MV-4-11 (cell line): ENCODE data around the gene CCT6A.
A peak's percentile ranks its signal among the peaks of the same experiment; 100 is the strongest.
"Not testable (repeated sequence)": the region's sequence is repeated elsewhere in the genome, so short reads cannot be mapped to it uniquely, and the experiment has no call there.

Experiments used
- DNase-seq: peaks from one replicate; lab custom pipeline; 2025; lab: John Stamatoyannopoulos, UW

Gene CCT6A, protein sequence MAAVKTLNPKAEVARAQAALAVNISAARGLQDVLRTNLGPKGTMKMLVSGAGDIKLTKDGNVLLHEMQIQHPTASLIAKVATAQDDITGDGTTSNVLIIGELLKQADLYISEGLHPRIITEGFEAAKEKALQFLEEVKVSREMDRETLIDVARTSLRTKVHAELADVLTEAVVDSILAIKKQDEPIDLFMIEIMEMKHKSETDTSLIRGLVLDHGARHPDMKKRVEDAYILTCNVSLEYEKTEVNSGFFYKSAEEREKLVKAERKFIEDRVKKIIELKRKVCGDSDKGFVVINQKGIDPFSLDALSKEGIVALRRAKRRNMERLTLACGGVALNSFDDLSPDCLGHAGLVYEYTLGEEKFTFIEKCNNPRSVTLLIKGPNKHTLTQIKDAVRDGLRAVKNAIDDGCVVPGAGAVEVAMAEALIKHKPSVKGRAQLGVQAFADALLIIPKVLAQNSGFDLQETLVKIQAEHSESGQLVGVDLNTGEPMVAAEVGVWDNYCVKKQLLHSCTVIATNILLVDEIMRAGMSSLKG

DNA sequence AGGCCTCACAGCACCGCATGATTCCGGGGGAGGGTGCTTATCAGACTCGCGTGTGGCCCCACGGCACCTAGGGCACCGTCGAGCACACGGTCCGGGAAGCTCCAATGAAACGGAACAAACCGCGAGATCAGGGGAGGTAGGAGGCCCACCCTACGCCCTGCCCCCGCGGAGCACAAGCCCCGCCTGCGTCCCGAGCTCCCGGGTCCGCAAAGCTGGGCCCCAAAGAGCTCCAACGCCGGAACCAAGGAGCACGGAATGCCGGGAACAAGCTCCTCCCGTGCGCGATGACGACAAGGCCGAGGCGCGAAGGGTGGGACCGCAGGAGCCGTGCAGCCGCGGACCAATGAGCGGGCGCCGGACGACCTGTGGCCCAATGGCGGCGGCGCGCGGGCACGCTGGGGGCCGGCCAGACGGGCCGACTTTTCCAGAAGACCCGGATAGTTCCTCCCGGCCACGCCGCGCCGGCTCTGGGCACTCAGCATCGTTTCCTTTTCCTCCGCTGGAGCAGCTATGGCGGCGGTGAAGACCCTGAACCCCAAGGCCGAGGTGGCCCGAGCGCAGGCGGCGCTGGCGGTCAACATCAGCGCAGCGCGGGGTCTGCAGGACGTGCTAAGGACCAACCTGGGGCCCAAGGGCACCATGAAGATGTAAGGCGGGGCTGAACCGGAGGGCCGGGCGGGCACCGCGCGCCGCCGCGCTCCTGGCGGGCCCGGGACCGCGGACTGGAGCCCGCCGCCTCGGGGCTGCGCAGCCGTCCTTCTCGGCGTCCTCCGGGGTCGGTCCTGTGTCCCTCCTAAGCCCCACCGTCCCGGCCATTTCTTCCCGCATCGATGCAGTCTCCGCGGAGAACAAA is at the start of gene CCT6A, which contains the start of gene PSPH:
Gene CCT6A, plus strand, starts transcription at position 427 of the 853 bp plus-strand sequence. Its CDS starts 84 bp downstream, at position 511.
Gene PSPH, minus strand, starts transcription at position 106 of the 853 bp plus-strand sequence. CDS start 30,232 bp downstream, outside the sequence.
- peak; percentile 94 for DNase-seq

DNA sequence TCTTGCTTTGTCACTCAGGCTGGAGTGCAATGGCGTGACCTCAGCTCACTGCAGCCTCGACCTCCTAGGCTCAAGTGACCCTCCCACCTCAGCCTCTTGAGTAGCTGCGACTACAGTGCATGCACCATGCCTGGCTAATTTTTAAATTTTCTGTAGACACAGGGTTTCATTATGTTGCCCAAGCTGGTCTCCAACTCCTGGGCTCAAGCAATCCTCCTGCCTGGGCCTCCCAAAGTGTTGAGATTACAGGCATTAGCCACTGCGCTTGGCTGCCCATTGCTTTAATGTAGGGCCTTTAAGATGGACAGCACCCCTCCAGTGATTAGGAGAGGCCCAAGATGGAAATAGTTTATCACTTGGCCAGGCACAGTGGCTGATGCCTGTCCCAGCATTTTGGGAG is 47.8 kb upstream of the CCT6A start:
- no peak for DNase-seq

DNA sequence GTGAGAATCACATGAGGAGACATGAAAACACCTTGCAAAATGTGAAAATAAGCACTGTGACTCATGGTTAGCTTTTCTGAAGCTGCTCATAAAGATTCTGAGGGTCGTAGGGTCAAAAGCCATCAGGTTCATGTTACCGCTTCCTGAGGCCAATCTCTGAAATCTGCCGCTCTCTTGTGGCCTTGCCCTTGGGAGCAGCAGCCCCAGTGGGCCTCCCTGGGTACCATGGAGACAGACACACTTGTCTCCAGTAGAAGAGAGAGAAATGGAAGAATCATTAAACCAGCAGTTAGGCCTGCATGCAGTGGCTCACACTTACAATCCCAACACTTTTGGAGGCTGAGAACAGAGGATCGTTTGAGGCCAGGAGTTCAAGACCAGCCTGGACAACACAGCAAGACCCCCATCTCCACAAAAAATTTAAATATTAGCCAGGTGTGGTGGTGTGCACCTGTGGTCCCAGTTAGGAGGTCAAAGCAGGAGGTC is 44.4 kb upstream of the CCT6A start:
- DNase-seq, result peak; percentile 38

DNA sequence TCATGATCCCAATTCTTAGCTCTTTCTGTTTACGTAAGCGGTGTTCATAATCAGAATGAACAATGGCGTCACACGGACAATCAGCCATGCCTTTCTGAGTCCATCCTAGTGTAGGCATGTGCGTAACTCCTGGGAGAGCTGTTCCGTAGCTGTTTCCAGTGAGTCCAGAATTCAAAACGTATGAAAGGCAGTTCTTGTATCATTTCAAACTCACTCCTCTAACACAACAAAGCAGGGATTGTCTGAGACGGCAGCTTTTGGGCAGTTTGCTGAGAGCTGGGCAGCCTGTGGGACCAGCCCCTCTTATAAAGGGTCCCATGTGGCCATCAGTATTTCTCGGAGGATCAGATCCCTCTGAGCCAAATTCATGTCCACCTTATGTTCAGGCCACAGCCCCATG is 43.7 kb upstream of the CCT6A start:
- no peak for DNase-seq

DNA sequence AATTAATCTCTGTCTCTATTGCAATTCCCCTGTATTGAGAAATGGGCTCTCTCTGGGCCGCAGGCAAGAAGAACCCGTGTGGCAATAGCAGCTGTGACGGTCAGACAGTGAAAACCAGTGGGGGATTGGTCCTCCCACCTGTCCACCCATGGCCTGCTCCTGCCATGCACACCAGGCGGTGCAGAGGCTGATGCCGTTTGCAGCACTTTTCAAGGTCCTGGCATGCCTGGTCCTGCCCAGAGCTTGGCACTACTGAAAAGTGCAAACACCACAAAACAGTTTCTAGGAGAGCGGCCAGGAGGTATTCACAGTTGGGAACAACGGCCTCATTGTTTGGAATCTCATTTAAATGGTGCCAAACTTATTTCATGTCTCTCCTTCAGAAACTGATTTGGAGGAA is 41.9 kb upstream of the CCT6A start:
- DNase-seq, result no peak

DNA sequence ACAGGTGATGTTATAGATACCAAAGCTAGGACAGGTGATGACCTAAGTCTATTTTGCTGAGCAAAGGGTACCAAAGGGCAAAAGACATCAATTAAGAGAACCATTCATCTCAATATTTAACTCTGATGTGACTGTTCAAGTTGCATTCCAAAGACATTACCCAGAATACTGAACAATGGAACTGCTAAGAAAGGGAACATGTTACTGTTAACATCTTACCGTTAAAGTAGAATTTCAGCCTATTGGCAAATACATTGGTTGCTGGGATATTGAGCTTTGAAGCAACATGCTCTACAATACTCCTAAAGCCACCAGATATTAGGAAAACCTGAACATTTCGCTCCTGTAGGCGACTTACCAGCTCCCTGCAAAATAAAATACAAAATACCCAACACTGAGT is 34.5 kb upstream of the CCT6A start:
- DNase-seq, result not testable (repeated sequence)

DNA sequence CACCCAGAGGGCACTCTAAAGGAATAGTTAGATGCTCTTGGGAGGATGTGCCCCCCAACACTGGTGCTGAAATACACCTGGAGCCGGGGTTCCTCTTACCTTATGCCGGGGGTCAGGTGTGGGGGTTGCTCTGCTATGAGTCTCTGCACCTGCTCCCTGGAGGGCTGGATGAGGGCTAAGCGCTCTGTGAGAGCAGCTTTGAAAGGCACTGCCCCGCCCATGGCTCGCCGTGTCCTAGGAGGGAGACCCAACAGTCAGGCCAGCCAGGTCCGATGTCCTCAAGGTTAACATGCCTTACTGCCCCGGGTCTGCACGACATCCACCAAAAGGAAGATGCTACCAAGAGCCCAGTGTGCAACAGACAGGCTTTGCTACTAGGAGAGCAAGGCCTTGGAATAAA is 32.1 kb upstream of the CCT6A start:
- DNase-seq, result no peak

DNA sequence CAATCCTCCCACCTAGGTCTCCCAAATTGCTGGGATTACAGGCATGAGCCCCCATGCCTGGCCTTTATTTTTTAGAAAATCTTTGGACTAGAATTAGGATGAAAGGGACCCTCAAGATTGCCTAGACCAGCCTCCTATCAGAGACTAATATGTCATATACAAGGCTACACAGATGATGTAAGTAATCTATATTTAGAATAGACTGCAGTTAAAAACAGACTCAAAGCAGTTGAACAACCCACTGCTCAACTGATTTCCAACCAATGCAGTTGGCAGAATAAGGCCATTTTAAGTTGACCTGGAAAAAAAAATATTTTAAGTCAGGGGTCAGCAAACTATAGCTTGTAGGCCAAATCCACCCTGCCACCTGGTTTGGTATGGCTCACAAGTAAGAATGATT is 28.1 kb upstream of the CCT6A start:
- peak; percentile 54 for DNase-seq

DNA sequence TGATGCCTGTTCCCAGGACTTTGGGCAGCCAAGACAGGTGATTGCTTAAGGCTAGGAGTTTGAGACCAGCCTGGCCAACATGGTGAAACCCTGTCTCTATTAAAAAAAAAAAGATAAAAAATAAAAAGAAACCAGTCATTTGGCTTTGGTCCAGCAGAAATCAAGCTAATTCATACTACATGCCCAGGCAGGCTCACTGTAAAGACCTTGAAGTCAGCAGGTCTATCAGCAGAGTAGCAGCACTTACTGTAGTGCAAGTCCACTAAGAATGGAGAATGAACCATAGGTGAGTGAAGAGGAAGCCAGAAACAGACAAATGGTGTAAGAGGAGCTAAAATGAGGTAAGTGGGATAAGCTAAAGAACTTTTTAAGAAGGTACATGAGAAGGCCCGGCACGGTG is 25.0 kb upstream of the CCT6A start:
- DNase-seq, result no peak

DNA sequence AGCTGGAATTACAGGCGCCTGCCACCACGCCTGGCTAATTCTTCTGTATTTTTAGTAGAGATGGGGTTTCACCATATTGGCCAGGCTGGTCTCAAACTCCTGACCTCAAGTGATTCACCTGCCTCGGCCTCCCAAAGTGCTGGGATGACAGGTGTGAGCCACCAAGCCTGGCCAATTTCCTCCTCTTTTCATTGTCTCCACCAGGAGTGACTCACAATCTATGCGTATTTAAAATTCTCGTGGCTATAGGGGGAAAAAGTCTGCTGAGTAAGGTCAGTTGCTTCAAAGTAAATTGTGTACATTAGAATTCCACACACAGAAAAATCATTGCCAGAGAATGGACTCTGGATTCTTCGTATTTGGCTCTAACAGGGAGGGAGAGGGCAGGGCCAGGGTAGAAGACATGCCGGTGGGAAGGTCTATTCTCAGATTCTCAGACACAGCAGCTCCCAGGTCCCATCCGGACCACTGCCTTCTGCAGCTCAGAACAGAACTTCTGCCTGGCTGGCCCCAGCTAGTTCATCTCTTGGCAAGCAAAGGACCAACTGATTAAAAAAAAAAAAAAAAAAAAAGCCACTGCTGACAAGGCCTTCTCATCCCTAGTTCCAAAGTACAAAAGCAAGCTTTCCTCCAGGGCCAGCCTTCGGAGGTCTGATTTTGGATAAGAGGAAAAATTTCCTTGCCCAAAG is 22.5 kb upstream of the CCT6A start:
- DNase-seq, result no peak

DNA sequence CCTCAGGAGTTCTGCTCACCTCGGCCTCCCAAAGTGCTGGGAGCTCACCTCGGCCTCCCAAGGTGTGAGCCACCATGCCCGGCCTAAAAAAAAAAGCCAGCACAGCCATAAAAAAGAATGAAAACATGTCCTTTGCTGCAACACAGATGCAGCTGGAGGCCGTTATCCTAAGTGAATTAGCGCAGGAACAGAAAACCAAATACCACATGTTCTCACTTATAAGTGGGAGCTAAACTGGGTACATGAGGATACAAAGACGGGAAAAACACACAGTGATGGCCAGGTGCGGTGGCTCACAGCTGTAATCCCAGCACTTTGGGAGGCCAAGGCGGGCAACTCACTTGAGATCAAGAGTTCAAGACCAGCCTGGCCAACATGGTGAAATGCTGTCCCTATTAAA is 21.2 kb upstream of the CCT6A start:
- DNase-seq, result no peak

DNA sequence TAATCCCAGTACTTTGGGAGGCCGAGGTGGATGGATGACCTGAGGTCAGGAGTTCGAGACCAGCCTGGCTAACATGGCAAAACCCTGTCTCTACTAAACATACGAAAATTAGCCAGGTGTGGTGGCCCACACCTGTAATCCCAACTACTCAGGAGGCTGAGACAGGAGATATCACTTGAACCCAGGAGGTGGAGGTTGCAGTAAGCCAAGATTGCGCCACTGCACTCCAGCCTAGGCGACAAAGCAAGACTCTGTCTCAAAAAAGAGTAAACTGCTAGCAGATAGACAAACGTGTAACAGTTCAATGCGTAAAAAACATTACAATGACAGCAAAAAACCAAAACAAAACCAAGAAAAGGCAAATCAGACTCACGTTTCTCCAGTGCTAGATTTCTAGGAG is 20.0 kb upstream of the CCT6A start:
- DNase-seq, result not testable (repeated sequence)

DNA sequence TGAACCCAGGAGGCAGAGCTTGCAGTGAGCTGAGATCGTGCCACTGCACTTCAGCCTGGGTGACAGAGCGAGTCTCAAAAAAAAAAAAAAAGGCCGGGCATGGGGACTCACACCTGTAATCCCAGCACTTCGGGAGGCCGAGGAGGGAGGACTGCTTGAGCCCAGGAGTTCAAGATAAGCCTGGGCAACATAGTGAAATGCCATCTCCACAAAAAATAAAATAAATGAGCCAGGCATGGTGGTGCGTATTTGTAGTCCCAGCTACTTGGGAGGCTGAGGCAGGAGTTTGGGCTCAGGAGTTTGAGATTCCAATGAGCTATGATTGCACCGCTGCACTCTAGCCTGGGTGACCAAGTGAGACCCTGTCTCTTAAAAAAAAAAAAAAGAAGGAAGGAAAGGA is 19.0 kb upstream of the CCT6A start:
- DNase-seq, result not testable (repeated sequence)

DNA sequence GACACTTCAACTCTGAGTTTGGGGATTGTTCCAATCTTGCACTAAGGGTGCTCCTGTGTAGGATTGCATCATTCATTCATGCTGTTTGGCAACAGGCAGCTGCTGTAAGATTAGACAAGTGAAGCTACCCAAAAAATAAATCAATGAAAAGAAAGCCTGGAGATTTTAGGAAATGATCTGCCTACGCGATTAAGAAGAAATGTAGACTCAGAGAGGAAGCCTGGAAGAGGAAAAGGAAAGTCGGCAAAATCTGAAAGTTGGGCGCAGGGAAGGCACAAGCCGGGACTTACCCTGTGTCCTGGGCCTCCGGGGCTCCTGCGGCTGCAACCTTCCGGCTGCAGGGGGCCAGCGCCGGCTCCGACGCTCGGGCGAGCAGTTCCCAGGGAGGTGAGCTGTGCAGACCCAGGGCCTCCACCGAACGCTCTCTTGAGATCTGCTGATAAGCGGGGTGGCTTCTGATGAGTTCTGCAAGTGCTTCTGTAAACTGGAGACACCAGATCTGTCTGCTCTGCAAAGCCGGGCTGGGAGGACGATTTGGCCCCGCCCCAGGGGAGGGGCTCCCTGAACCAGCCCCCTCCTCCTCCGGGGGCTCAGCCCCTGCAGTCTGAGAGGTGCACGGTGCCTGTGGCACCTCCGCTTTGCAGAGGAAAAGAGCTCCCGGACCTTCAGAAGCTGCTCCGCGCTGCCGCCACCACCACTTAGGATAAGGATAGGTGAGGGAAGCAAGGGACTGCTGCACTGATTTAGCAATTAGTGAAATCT is 17.7 kb upstream of the CCT6A start:
- DNase-seq, result peak; percentile 71

DNA sequence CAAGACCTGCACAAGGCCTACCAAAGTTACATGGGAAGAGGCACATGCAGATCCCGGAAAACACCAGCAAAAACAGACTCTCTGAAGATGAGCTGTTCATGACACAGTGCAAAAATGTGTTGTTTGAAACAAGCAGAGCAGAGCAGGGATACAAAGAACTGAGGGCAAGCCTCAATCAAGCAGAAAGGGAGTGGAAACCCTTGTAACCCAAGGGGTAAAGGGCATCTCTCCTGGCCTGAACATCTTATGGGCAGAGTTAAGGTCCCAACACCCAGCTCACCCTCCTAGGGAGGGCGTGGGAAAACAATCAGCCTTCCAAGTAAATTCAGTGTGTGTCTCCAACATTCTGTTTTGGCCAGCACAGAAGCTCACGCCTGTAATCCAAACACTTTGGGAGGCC is 10.8 kb upstream of the CCT6A start:
- DNase-seq, result no peak

DNA sequence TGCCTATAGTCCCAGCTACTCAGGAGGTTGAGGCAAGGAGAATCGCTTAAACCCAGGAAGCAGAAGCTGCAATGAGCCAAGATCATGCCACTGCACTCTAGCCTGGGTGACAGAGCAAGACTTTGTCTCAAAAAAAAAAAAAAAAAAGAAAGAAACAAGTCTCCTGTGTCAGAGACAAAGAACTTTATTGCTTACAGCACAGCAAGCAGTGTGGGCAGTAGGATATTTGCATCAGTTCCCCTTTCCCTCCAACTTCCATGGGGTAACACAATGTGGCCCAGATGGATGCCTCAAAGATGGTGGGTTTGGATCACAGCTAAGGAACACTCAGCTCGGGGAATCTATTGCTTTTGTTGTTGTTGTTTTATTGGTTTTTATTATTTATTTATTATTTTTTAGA is 5.8 kb upstream of the CCT6A start:
- peak; percentile 49 for DNase-seq

DNA sequence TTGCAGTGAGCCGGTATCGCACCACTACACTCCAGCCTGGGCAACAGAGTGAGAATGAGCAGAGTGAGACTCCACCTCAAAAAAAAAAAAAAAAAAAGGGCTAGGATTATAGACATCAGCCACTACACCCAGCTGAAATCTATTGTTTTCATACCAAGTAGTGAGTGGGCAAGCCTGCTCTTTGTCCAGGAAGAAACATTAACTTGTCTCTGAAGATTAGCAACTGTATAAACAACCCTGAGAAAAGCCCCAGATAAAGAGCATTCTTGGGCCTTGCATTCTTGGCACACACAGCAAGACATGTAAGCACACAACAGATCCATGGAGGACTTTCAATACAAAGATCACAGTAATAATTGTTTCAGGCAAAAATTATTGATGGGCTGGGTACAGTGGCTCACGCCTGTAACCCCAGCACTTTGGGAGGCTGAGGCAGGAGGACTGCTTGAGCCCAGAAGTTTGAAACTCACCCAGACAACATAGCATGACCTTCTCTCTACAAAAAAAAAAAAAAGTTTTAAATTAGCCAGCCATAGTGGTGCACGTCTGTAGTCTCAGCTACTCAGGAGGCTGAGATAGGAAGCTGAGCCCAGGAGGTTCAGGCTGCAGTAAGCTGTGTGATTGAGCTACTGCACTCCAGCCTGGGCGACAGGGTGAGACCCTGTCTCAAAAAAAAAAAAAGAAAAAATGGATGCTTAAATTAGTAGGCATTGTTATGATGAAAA is 4.7 kb upstream of the CCT6A start:
- no peak for DNase-seq

DNA sequence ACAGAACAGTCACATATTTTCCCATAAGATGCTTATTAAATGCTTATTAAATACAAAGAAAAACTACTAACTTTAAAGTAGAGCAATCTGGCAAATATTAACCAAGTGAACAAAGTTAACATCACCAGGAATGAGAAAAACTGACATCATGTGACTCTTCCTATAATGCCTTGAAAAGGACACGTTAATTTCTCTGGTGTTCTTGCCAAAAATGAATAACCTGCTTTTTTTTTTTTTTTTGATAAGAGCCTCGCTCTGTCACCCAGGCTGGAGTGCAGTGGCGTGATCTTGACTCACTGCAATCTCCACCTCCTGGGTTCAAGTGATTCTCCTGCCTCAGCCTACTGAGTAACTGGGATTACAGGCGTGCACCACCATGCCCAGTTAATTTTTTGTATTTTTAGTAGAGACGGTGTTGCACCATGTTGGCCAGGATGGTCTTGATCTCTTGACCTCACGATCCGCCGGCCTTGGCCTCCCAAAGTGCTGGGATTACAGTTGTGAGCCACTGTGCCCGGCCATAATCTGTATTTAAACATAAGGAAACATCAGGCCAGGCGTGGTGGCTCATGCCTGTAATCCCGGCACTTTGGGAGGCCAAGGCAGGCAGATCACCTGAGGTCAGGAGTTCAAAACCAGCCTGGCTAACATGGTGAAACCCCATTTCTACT is 4.0 kb upstream of the CCT6A start:
- DNase-seq, result not testable (repeated sequence)

DNA sequence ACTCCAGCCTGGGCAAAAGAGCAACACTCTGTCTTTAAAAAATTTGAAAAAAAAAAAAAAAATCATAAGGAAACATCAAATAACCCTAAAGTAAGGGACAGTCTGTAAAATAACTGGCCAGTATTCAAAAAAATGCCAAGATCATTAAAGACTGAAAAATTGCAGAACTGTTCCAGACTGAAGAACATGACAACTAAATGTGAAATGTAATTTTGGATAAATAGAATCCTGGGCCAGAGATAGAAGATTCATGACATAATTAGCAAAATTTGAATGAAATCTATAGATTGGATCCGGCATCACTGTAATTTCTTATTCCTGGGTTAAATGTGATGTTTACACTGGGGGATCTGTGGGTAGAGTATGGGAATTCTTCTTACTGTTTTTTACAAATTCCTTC is 3.3 kb upstream of the CCT6A start:
- no peak for DNase-seq

DNA sequence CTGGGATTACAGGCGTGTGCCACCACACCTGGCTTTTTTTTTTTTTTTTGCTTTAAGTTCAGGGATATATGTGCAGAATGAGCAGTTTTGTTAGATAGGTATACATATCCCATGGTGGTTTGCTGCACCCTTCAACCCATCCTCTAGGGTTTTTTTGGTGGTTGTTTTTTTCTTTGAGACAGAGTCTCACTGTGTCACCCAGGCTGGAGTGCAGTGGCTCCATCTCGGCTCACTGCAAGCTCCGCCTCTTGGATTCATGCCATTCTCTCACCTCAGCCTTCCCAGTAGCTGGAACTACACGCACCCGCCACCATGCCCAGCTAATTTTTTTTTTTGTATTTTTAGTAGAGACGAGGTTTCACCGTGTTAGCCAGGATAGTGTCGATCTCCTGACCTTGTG is 2.8 kb upstream of the CCT6A start:
- DNase-seq, result not testable (repeated sequence)
